GF-D8 (cell line): Measurements from ENCODE around the gene PRKCA.

Source experiments
- DNase-seq: peaks from one replicate; lab custom pipeline; 2025; lab: John Stamatoyannopoulos, UW

The PRKCA gene

DNA sequence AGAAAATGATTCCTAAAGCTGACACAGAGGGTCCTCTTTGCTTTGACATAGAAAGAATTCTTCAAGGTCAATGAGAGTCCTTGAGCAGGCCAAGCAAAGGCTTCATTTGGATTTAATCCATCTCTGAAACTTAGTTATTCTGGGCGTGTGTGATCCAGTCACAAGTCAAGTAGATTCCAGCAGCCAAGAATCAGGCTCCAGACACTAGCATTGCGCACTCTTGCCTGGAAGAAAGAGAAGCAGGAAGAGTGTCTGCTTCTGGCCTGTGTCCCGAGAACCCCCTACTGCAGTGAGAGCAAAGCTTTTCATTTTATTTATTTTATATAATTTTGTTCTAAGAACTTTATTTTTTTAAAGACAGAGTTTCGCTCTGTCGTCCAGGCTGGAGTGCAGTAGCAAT lies 444.3 kb downstream of the PRKCA start:
- DNase-seq: no peak

DNA sequence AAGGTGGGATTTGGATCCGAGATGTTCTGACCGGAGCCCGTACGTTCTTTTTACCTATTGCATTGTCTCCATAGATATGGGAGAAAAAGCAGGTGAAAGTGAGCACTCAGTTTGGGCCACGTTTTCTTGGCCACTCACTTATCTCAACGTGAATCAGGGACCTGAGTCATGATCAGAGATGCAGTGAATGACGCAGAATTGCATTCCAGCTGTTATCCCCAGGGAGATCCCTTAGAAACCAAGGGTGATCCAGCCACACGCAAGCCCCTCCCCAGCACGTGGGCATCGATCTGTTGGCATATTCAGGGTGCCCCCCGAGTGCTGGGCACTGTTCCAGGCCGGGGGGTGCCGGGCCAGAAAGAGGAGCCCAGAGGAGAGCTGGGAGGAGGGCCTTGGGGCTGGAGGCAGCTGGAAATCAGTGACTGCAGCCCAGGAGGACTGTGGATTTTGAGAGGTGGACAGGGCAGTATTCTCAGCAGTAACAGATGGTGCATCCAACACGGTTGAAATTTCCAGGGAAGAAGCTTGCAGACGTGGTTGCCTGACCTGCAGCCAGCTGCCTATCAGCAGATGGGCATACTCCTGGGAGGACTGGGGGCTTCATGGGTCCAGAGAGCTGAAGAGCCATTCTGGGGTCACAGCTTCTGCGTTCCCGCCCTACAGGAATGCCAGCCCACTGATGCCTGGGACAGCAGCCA lies 445.3 kb downstream of the PRKCA start:
- DNase-seq: no peak

DNA sequence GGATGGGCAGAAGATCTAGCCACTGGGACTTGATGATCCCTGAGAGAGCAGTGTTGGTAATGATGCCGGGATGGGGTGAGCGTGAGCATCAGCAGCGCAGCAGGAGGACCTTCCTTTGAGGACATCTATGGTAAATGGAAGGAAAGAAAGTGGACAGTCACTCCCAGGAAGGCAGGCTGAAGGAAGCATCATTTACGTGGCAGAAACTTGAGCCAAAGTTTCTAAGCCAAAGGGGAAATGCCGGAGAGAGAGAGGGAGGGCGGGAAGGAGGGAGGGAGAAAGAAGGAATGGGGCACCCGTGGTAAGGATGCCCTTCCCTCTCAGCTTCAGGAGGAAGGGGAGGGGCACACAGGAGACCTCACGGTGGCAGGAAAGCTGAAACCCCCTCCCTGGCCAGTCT lies 446.2 kb downstream of the PRKCA start:
- DNase-seq: no peak

DNA sequence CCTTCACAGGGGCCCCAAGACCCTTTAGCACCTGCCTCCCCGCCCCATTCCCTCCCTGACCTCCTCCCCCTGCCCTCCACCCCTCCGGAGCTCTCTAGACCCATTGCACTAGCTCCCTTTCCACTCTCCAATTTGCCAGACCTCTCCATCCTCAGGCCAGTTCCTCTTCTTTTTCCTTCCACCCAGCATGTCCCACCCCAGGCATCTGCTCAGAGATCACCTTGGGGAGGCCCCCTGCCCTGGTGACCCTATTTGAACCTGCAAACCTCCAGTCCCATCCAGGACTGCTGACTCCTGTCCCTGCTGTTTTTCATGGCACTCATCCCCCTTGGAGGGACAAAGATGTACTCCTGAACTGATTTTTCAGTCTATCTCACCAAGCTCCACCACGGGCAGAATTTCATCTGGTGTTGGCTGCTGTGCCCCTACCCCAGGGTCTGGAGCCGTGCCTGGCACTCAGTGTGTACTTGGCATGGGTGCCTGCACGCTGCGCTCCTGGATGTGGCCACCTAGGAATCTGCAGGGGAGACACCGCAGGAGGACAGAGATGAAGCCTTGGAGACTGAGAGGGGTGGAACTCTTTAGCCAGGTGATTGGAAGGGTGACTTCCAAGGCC lies 446.9 kb downstream of the PRKCA start:
- DNase-seq: no peak

DNA sequence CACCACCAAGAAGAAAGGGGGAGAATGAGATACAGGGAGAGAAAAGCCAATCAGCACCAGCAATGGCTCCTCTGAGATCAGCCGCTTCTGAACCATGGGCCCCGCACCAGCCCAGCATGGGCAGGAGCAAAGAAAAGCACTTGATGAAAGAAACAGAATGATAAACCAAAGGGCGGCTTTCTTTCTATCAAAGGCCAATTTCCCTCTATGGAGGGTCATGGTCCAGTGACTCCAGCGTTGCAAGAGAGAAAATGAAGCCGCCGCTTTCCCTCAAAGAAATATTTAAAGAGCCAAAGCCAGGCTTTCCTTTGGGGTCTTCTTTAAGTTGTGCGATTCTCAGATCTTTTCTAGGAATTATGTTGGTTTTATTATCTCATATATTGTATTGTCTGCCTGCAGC lies 447.7 kb downstream of the PRKCA start:
- no peak for DNase-seq

DNA sequence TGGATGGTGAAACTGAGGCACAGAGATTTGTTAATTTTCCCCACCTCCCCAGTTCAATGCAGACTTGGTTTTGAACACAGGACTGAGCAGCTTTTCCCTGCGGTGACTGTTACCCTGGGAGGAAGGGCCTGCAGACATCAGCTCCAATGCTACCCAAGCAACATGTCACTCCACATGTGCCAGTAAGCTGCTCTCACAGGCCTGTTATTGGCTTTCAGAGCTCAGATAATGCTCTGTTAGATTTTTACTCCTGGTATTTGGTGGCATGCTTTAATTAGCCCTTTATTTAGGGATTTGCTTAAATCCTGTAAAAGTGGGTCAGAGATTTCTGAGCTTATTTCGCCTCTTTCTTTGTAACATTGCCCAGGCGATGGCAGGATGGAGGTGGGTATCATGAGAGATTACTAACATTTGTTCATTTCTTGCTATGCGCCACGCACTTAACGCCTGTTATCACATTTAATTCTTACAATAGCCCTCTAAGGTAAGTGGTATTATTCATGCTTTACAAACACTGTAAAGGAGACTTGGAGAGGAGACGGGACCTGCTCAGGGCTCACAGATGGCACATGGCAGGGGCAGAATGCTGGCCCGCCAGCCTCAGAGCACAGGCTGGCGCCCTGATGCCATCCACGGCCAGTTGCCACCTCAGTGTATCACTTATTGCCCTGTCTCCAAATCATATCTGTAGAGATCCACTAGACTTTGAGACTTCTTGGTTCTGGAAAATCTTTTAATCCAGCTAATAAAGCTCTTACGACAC lies 448.5 kb downstream of the PRKCA start:
- DNase-seq: no peak

DNA sequence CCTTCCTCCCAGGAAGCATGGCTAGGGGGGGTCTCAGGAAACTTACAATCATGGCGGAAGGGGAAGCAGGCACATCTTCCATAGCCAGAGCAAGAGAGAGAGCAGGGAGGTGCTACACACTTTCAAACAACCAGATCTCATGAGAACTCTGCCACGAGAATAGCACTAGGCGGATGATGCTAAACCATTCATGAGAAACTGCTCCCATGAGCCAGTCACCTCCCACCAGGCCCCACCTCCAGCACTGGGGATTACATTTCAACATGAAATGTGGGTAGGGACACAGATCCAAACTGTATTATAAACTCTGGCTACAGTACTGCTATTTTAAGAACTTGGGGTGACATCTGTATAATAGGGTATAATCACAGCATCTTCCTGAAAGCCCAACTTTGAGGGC lies 449.4 kb downstream of the PRKCA start:
- no peak for DNase-seq

DNA sequence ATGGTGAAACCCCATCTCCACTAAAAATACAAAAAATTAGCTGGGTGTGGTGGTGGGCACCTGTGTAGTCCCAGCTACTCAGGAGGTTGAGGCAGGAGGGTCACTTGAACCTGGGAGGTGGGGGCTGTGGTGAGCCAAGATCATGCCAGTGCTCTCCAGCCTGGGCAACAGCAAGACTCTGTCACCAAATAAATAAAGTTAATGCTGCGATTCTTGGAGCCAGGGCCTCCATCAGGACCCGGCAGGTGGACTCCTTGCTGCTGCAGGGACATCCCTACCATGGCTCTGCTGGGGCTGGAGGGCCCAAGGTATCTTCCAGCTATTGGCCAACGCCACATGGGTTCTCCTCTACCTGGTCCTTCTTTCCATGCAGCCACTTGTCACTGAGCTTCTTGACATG lies 450.0 kb downstream of the PRKCA start:
- no peak for DNase-seq

DNA sequence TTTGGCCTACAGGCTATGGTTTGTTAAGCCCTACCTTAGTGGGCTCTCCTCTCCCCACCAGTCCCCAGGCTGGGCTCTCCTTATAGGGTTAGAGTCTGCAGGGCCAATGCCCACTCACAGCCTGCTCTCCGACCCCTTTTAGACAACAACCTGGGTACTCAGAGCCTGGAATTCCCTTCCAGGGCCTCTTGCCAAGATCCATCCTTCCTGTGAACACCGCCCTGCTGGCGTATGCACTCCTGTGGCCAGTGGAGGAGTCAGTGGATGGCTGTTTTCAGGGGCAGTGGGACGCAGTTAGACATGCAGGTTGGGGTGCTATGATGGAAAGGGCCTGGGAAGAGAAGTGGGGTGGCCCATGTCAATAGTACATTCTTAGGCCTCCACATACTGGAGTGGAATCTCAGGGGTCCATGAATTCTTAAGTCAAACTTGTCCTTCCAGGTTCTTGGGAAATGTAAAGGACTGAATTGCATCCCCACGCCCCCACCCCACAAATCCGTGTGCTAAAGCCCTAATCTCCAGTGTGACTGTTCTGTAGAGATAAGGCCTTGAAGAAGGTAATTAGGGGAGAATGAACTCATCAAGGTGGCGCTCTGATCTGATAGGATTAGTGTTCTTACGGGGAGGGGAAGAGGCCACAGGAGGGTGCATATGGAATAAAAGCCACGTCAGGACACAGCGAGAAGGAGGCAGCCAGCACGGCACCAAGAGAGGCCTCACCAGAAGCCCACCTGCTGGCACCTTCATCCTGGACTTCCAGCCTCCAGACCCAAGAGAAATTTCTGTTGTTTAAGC lies 450.9 kb downstream of the PRKCA start:
- DNase-seq: no peak

DNA sequence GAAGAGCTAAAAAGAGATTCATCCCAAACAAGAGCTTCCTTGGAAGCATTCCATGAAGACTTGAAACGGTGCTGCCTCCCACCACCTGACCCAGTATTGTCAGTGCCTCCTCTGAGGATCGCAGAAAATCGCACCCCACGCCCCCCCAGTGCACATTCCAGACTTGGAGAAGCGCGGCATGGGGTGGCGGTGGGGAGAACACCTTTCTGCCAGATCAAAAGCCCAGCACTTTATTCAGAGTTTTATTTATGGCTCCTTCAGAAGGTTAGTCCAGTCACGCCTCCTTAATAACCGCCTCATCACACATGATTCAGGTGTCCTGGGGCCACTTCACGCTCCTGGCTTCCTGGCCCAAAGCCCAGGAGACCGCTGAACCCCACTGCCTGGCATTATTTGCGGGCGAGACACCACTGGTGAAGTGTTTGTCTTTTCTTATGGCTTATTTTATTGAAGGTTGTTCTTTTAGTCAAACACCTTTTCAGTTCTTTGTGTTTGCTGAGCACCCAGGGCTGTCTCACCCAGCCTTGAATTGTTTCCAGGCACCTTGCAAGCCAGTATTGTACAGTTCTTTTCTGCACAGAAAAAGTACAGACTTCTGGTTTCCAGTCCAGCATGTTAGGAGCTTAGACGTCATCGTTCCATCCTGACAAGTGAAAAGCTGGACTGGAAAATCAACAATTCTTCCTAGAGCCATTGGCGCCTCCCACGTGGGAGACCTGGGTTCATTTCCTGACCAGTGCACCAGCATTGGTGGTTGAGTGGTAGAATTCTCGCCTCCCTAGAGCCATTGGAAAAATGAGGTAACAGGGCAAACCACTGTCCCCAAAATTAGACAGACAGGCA lies 452.9 kb downstream of the PRKCA start:
- DNase-seq: no peak

DNA sequence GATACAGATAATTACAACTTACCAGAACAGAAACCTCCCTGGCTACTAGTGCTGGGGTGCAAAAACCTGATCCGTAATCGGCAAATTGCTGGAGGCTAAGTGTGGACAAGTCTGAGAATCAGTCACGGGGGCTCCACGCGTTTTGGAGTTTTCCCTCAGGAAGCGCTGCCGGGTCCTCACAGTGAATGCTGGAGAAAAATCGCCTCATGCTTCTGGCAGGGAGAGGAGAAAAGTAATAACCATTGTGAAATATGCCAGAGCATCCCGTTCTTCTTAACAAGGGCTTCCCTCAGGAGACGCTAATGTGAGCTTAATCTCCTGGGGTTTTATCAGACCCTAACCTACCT lies 453.5 kb downstream of the PRKCA start:
- DNase-seq: no peak

DNA sequence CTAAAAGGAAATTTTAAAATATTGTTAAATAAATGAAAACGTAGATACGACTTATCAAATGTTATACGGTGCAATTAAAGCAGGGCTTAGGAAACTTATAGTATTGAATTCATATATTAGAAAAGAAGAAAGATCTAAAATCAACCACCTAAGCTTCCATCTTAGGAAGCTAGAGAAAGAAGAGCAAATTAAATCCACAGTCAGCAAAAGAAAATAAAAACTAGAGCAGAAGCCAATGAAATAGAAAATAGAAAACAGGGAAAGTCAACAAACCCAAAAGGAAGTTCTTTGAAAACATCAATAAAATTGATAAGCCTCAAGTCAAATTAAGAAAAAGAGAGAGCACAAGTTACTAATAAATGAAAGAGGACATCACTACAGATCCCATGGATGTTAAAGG lies 457.9 kb downstream of the PRKCA start:
- DNase-seq: no peak

DNA sequence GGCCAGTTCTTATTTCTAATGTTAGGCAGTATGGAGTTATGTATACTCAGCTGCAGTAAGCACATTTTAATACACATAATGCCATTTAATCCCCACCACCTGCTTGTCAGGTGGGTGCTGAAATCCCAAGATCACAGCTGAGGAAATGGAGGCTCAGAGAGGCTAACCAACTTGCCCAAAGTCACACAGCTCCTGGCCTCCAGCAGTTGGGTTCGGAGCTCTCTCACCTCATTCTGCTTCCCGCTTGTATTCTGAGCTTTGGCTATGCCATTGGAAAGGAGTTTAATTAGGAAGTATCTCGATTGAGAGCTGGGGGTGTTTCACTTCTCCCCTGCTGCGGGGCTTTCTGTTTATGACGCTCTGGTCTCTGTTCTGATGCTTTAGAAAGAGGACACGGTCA lies 459.9 kb downstream of the PRKCA start:
- DNase-seq: no peak

DNA sequence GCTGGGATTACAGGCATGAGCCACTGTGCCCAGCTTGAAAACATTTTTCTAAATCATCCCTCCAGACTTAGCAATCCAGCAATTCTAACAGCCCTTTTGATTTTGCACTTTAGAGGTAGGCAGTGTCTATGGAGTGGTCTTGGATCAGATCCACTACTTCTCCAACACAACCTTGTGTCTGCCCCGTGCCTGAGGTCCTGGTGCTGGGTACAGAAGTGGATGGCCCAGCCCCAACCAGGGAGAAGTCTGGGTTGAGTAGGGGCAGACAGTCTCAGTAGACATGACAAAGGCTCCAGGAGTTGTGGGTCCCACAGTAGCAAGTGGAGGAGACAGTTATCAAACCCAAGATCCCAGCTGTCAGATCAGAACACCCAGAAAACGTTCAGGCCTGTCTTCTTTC lies 460.6 kb downstream of the PRKCA start:
- DNase-seq: no peak

DNA sequence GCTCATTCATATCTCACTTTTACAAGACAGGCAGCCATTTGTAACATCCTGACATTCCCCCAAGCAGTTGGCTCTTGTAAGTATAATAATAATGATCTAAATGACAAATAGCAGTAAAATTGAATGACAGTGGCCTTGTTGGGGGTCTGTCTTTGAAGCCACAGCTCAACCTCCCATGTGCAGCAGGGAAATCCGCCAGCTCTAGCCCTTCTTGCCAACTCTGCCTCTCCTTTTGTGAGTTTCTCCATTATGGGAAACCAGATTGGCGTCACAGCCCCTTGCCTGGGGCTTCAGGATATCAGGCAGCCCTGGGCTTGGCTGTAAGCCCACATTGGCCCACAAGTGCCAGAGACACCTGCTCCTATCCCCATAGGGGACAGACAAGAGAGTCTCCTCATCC lies 462.1 kb downstream of the PRKCA start:
- no peak for DNase-seq

DNA sequence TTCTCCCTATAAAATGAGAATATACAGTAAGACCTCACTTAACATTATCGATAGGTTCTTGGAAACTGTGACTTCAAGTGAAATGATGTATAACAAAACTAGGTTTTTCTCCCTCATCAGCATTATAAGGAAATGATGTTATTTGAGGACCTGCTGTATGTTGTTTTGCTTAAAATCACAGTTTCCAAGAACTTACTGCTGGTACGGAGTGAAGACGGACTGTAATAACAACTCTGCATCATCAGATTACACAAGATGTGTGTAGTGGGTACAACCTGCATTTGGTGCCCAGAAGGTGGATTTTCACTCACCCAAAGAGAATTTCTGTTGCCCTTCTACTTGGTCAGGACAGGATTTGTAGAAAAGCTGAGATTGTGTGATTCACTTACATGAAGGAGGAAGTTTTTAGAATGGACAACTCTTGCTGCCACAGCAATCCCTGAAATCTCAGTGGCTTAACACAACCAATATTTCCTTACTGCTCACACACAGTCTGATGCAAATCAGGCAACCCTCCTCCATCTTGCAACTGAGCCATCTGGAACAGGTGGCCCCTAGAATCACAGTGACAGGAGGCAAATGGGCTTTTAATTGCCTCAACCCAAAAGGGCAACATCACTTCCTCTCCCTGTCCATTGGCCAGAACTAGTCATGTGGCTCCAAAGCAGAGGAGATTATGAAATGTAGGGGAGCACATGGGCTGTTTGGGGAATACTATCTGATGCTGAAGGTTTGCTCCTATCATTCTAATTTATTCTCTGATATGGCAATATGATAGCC lies 464.9 kb downstream of the PRKCA start:
- no peak for DNase-seq

DNA sequence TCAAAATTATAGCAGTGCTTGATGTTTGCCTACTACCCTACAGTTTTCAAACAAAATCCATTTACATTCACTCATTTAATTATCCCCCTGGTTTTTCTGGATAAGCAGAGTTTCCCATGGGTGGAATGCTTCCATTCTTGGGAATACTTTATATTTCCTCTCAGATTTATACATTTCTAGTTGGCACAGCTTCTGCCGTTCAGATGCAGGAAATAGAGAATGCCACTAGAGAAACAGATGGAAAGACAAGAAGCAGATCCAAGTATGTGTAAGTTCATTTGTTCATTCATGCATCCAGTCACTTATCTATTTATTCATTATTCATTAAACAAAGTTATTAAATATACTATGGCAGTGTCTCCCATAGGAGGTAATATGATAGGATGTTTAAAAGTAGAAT lies 467.5 kb downstream of the PRKCA start:
- no peak for DNase-seq

DNA sequence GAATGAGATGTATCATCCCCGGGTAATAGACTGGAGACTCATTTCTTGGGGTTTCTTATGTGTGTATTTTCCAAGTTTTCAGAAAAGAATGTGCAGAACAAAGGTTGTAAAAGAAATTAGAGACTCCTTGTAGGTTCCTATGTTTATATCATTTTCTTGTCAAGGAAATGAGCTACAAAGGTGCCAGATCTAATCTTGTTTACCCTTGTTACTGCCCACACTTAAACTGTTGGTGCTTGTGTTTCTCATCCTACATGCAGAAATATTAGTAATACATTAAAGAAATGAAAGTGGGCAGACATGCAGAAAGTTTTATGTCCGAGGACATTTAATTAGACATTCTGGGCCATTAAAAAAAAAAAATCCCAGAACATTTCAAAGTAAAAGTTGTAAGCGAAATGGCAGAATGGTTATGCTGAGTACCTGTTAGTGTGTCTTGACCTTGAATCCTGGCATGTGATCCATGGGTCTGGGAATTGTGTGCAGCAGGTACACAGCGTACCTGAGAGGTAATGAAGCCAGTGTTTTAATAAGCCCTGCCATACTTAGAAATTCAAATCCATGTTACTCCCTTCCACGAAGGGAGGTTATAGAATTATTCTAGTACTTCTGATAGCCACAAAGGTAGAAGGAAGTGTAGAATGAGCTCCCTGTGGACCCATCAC lies 469.9 kb downstream of the PRKCA start:
- DNase-seq: no peak

DNA sequence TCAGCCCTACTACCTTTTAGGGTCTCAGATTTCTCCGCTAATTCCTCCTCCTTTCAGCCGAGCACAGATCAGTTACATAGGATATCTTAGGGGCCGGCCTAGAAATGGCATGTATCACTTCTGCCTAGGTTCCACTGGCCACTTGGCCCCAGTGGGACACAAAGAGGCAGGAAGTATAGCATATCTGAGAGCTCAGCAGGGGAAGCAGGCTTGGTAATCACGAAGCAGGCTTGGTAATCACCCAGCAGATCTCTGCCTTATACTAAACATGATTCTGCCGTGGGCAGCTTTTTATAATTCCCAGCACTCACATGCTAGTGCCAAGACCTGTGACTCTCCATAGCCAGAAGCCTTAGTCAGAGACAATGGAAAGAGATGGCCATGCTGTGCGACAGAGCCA lies 472.9 kb downstream of the PRKCA start:
- DNase-seq: no peak

DNA sequence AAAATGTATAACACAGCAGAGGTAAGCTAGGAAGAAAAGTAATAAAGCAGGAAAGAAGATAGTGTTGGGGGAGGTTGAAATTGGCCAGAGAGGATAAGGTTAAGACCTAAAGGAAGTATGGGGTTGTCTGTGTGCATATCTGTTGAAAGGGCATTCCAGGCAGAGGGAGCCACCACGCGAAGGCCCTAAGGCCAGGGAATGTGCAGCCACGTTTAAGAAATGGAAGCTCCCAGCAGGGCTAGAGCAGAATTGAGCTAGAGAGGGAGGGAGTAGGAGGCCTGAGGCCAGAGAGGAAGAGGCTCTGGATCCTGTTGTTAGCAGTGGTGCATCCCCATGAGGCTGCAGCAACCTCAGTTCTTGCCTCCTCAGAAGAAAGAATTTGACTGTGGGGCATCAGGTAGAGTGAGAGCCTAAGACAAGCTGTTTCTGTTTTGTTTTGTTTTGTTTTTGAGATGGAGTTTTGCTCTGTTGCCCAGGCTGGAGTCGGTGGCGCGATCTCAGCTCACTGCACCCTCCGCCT lies 473.5 kb downstream of the PRKCA start:
- no peak for DNase-seq
